ENCODE results near the gene TIMP4. TPM values are rescaled to one million over a fixed set of nuclear protein-coding genes. Genes with fewer than 3 reads are reported as not detected.

The TIMP4 gene
- not detected for polyA plus RNA-seq (2012; ENCODE audit: insufficient read depth, insufficient read length)

DNA sequence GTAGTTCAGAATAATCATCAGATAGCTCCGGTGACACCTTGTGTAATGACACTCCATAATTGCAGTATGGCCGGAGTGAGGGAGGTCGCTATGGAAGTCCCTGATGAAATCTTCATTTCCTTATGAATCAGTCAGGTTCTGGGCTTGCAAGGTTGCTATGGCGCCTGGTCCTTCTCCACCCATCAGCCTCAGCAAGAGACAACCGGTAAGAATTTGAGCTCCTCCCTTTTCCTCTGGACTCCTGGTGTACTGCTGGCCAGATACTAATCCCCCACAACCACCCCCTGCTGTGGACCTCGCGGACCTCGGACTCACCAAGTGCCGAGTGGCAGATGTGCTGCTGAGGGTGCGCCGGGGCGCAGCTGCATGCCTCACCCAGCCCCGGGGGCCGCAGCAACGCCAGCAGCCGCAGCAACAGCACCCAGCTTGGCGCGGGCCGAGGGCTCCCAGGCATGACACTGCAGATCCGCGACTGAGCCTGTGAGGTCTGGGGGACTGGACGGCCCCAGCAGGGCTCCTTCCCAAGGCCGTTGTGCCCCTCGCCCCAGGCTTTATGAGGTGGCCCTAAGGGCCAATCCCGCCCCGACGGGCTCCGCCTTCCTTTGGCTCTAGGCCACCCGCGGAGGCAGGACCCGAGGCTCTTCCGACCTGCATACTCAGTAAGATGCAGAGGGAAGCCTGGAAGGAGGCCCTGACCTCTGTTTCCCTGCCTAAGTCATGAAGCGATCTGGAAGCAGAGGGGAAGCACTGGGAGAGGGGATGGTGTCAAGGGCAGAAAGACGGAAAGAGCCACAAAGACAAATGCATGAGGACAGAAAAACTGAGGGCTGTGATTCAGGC is at the start of gene TIMP4:
Gene TIMP4, minus strand, starts transcription at position 526 of the 840 bp plus-strand sequence. Its CDS starts 72 bp downstream, at position 454.
- no peak within 1 kb of the TSS for H3K4me3 ChIP-seq (ENCODE audit: low read length)
- DNase-seq (ENCODE audit: low read depth, low spot score), result no peak

GRCh38 chr3:12205171-12205570 is 46.5 kb upstream of the TIMP4 start:
- DNase-seq (ENCODE audit: low read depth, low spot score), result no peak
- no peak overlapping the region for H3K4me3 ChIP-seq (ENCODE audit: low read length)

GRCh38 chr3:12201813-12202212 is 43.1 kb upstream of the TIMP4 start:
- DNase-seq (ENCODE audit: low read depth, low spot score), result no peak
- H3K4me3 ChIP-seq (ENCODE audit: low read length), result no peak overlapping the region

GRCh38 chr3:12198301-12198700 is 39.6 kb upstream of the TIMP4 start:
- DNase-seq (ENCODE audit: low read depth, low spot score), result no peak
- H3K4me3 ChIP-seq (ENCODE audit: low read length), result no peak overlapping the region

DNA sequence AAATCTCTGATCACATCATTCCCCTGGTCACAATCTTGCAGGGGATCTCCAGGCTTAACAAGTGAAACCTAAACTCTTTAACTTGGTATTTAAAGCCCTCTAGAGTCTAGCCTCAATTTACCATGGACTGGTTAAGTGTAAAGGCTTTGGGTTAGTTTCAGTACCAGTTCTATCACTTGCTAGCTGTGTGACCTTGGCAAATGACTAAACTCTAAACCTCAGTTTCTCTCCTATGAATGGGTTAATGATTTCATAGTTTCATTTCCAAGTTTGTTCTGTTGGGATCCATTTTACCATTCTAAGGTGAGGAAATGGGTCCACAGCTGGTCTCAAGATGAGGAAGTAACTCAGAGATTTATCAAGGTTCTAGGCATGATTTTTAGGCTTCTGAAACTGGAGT is 38.8 kb upstream of the TIMP4 start:
- H3K4me3 ChIP-seq (ENCODE audit: low read length), result no peak overlapping the region
- no peak for DNase-seq (ENCODE audit: low read depth, low spot score)

DNA sequence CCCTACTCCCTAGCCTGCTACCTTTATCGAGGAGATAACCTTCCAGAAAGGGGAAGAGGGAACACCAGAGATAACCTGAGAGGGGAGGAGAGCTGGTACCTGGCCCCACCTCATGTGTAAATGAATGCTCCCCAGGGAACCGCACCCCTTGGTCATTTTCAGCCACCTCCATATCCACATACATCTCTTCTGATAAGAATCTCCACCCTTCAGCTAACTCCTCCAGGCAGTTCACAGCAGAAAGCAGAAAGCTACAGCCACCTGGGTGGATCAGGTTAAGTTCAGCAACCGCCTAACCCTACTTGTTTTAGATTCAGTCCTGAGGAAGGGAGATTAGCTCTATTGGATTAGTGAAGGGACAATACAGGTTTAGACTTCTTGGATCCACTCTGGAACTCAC is 38.0 kb upstream of the TIMP4 start:
- DNase-seq (ENCODE audit: low read depth, low spot score), result no peak
- no peak overlapping the region for H3K4me3 ChIP-seq (ENCODE audit: low read length)

DNA sequence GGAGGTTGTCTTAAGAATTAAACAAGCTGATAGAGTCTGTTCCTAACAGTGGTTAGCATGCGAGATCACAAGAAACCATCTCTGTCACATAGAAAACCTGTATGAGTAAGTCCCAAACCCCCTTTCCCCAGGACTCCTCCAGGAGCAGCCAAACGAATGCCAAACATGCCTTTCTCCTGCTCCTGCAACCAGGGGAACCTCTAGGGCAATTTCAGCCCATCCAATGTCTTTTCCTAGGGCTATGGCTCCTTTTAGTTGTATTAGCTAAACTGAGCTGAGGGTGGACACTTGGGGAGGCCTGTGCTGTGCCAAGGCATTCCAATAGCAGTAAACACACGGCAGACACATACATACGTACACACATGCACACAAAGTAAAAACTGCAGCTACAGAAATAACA is 36.5 kb upstream of the TIMP4 start:
- no peak overlapping the region for H3K4me3 ChIP-seq (ENCODE audit: low read length)
- DNase-seq (ENCODE audit: low read depth, low spot score), result no peak

- no peak overlapping the region for H3K4me3 ChIP-seq (ENCODE audit: low read length)
- DNase-seq (ENCODE audit: low read depth, low spot score), result peak; percentile 50
Measured at GRCh38 chr3:12194669-12195161, 36.0 kb upstream of the TIMP4 start.

GRCh38 chr3:12194209-12194608 is 35.5 kb upstream of the TIMP4 start:
- H3K4me3 ChIP-seq (ENCODE audit: low read length), result no peak overlapping the region
- DNase-seq (ENCODE audit: low read depth, low spot score), result no peak

- no peak for DNase-seq (ENCODE audit: low read depth, low spot score)
- no peak overlapping the region for H3K4me3 ChIP-seq (ENCODE audit: low read length)
Measured at GRCh38 chr3:12193485-12194165, 34.9 kb upstream of the TIMP4 start.

GRCh38 chr3:12192655-12193484 is 34.2 kb upstream of the TIMP4 start:
- DNase-seq (ENCODE audit: low read depth, low spot score), result no peak
- no peak overlapping the region for H3K4me3 ChIP-seq (ENCODE audit: low read length)

- DNase-seq (ENCODE audit: low read depth, low spot score), result no peak
- no peak overlapping the region for H3K4me3 ChIP-seq (ENCODE audit: low read length)
Measured at GRCh38 chr3:12192173-12192572, 33.5 kb upstream of the TIMP4 start.

- H3K4me3 ChIP-seq (ENCODE audit: low read length), result no peak overlapping the region
- no peak for DNase-seq (ENCODE audit: low read depth, low spot score)
Measured at GRCh38 chr3:12191559-12191958, 32.8 kb upstream of the TIMP4 start.

GRCh38 chr3:12190832-12191231 is 32.1 kb upstream of the TIMP4 start:
- no peak for DNase-seq (ENCODE audit: low read depth, low spot score)
- no peak overlapping the region for H3K4me3 ChIP-seq (ENCODE audit: low read length)

- no peak for DNase-seq (ENCODE audit: low read depth, low spot score)
- H3K4me3 ChIP-seq (ENCODE audit: low read length), result no peak overlapping the region
Measured at GRCh38 chr3:12190221-12190807, 31.6 kb upstream of the TIMP4 start.

DNA sequence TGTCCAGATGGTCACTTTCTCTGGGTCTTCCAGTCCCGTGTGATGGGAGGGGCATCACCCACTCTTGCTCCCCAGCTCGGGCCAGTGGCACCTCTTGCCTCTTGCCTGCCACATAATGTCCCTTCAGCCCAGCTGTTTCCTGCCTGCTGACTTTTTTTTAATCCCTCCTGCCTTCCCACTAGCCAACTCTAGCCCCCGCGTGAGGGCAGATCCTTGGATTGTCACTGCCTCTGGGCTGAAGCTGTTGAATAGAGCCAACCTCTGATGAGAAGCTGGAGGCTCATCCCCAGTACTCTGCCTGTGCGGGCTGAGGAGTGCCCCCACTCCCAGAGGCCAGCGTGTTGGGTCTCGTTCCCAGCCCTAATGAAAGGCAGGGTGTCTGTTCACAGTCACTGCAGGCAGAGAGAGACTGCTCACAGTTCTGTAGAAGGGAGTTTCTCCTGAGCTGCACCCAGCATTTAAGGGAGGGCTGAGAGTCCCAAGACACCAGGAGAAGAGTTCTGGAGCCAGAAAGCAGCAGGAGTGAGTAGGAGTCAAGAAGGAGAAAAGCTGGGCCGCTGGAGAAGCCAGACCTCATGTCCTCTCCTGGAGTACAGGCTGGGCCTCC is 30.1 kb upstream of the TIMP4 start:
- DNase-seq (ENCODE audit: low read depth, low spot score), result no peak
- no peak overlapping the region for H3K4me3 ChIP-seq (ENCODE audit: low read length)

DNA sequence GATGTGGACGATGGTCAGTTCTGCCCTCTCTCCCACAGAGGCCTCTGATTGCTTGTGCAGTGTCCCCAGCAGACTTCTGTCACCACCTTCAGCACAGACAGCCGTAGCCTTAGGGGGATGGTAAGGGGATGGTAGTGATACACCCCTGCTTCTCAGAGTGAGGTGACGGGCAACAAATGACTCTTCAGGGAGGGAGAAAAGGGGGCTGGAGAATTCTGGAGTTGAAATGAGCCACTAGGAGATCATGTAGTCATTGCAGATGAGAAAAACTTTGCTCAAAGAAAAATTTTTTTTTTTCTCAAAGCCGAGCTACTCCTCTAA is 29.6 kb upstream of the TIMP4 start:
- no peak overlapping the region for H3K4me3 ChIP-seq (ENCODE audit: low read length)
- DNase-seq (ENCODE audit: low read depth, low spot score), result no peak

- H3K4me3 ChIP-seq (ENCODE audit: low read length), result no peak overlapping the region
- DNase-seq (ENCODE audit: low read depth, low spot score), result peak; percentile 65
Measured at GRCh38 chr3:12187448-12188327, 29.0 kb upstream of the TIMP4 start.

Data from Jurkat, Clone E6-1 (cell line).